ENCODE results near the gene ELOVL6. TPM values are rescaled to one million over a fixed set of nuclear protein-coding genes. Genes with fewer than 3 reads are reported as not detected.

ELOVL6 gene
- total RNA-seq, 4 donors from 2014 or later: 0.10 to 0.42 (median 0.13) TPM; not detected in 1

GRCh38 chr4:110190249-110190648 lies 8.2 kb downstream of the ELOVL6 start:
- Histone ChIP-seq H3K4me1 (no peaks in the 10 kb centered on the region), H3K36me3 (no peaks in the 10 kb centered on the region), H3K27ac (no peak overlapping the region), H3K9me3 (no peaks in the 10 kb centered on the region), H3K4me3 (no peak overlapping the region), H3K27me3 (no peaks in the 10 kb centered on the region)
- TF ChIP-seq CTCF (IDR thresholded peaks at IDR 0.05 in 4 of 5, conservative IDR thresholded peaks at IDR 0.05 in 1 of 5) (no peak), POLR2A (IDR thresholded peaks at IDR 0.05) (no peak)
- DNase-seq (no peak), ATAC-seq (no peak)
- intact Hi-C loops (cut with DNase I; ENCODE audit: low total_unique reads) (loop anchor here (10.0 kb wide), 1 partner anchor 485 kb away; the partner anchor contains the start of gene CASP6), in situ Hi-C loops (cut with MboI; ENCODE audit: low sequenced_read_pairs in 4 of 4) (no loop called here)

- no peaks in the 10 kb centered on the region for H3K9me3 ChIP-seq
- intact Hi-C loops (cut with DNase I; ENCODE audit: low total_unique reads): no loop called here
- H3K27me3 ChIP-seq: no peaks in the 10 kb centered on the region
- in situ Hi-C loops (cut with MboI; ENCODE audit: low sequenced_read_pairs in 4 of 4): no loop called here
- no peak overlapping the region for H3K27ac ChIP-seq
- DNase-seq (no peak), ATAC-seq (no peak)
- no peak overlapping the region for H3K4me3 ChIP-seq
- no peaks in the 10 kb centered on the region for H3K4me1 ChIP-seq
- TF ChIP-seq CTCF (IDR thresholded peaks at IDR 0.05 in 4 of 5, conservative IDR thresholded peaks at IDR 0.05 in 1 of 5): no peak
- TF ChIP-seq POLR2A (IDR thresholded peaks at IDR 0.05): no peak
- no peaks in the 10 kb centered on the region for H3K36me3 ChIP-seq
These were observed 10.3 kb downstream of the ELOVL6 start for GRCh38 chr4:110188113-110188512.

- Histone ChIP-seq H3K4me3 (no peak overlapping the region), H3K4me1 (no peaks in the 10 kb centered on the region), H3K9me3 (no peaks in the 10 kb centered on the region), H3K27me3 (no peaks in the 10 kb centered on the region), H3K27ac (no peak overlapping the region), H3K36me3 (no peaks in the 10 kb centered on the region)
- ATAC-seq (no peak), DNase-seq (no peak)
- no peak for TF ChIP-seq CTCF (IDR thresholded peaks at IDR 0.05 in 4 of 5, conservative IDR thresholded peaks at IDR 0.05 in 1 of 5)
- no peak for TF ChIP-seq POLR2A (IDR thresholded peaks at IDR 0.05)
- intact Hi-C loops (cut with DNase I; ENCODE audit: low total_unique reads) (no loop called here), in situ Hi-C loops (cut with MboI; ENCODE audit: low sequenced_read_pairs in 4 of 4) (no loop called here)
These were observed 13.6 kb downstream of the ELOVL6 start for GRCh38 chr4:110184791-110185155.

- DNase-seq (no peak), ATAC-seq (no peak)
- no peak overlapping the region for H3K4me3 ChIP-seq
- H3K36me3 ChIP-seq: no peaks in the 10 kb centered on the region
- in situ Hi-C loops (cut with MboI; ENCODE audit: low sequenced_read_pairs in 4 of 4) (no loop called here), intact Hi-C loops (cut with DNase I; ENCODE audit: low total_unique reads) (no loop called here)
- no peak overlapping the region for H3K27ac ChIP-seq
- H3K9me3 ChIP-seq: no peaks in the 10 kb centered on the region
- TF ChIP-seq POLR2A (IDR thresholded peaks at IDR 0.05) (no peak), CTCF (IDR thresholded peaks at IDR 0.05 in 4 of 5, conservative IDR thresholded peaks at IDR 0.05 in 1 of 5) (no peak)
- no peaks in the 10 kb centered on the region for H3K4me1 ChIP-seq
- H3K27me3 ChIP-seq: no peaks in the 10 kb centered on the region
These were observed 14.2 kb downstream of the ELOVL6 start for GRCh38 chr4:110184140-110184790.

GRCh38 chr4:110183643-110184042 lies 14.8 kb downstream of the ELOVL6 start:
- no peaks in the 10 kb centered on the region for H3K27me3 ChIP-seq

More at GRCh38 chr4:110183643-110184042, 14.8 kb downstream of the ELOVL6 start:
- no peak overlapping the region for H3K27ac ChIP-seq
- no peak for DNase-seq
- in situ Hi-C loops (cut with MboI; ENCODE audit: low sequenced_read_pairs in 4 of 4): no loop called here
- no peak for TF ChIP-seq POLR2A (IDR thresholded peaks at IDR 0.05)
- TF ChIP-seq CTCF (IDR thresholded peaks at IDR 0.05 in 4 of 5, conservative IDR thresholded peaks at IDR 0.05 in 1 of 5): no peak
- no peak overlapping the region for H3K4me3 ChIP-seq
- no peaks in the 10 kb centered on the region for H3K9me3 ChIP-seq
- intact Hi-C loops (cut with DNase I; ENCODE audit: low total_unique reads): no loop called here
- no peaks in the 10 kb centered on the region for H3K36me3 ChIP-seq
- ATAC-seq: no peak
- H3K4me1 ChIP-seq: no peaks in the 10 kb centered on the region
